Ishikawa (cell line): Measurements from ENCODE around the gene KLHL26.

ENCODE experiments used
- EGR1 ChIP-seq: IDR thresholded peaks from 2 replicates; pipeline ENCODE4 v1.6.1; 2012
- EP300 ChIP-seq: IDR thresholded peaks from 2 replicates; pipeline ENCODE4 v1.6.1; 2012; ENCODE audit warnings: borderline replicate concordance
- NFIC ChIP-seq: IDR thresholded peaks from 2 replicates; pipeline ENCODE4 v1.6.1; 2012
- TAF1 ChIP-seq: IDR thresholded peaks from 2 replicates; pipeline ENCODE4 v1.6.1; 2012; ENCODE audit warnings: low read depth, mild to moderate bottlenecking

- TF ChIP-seq TAF1, result no peak
- no peak for TF ChIP-seq NFIC
- no peak for TF ChIP-seq EGR1
- no peak for TF ChIP-seq EP300
These were observed 76.8 kb downstream of the KLHL26 start for GRCh38 chr19:18713550-18714117.
